ENCODE results near the gene TSC1.

Gene TSC1

GRCh38 chr9:132886334-132886725 lies 58.1 kb downstream of the TSC1 start:
- DNase-seq, result no peak

GRCh38 chr9:132885720-132886333 lies 58.6 kb downstream of the TSC1 start:
- DNase-seq, result no peak

DNA sequence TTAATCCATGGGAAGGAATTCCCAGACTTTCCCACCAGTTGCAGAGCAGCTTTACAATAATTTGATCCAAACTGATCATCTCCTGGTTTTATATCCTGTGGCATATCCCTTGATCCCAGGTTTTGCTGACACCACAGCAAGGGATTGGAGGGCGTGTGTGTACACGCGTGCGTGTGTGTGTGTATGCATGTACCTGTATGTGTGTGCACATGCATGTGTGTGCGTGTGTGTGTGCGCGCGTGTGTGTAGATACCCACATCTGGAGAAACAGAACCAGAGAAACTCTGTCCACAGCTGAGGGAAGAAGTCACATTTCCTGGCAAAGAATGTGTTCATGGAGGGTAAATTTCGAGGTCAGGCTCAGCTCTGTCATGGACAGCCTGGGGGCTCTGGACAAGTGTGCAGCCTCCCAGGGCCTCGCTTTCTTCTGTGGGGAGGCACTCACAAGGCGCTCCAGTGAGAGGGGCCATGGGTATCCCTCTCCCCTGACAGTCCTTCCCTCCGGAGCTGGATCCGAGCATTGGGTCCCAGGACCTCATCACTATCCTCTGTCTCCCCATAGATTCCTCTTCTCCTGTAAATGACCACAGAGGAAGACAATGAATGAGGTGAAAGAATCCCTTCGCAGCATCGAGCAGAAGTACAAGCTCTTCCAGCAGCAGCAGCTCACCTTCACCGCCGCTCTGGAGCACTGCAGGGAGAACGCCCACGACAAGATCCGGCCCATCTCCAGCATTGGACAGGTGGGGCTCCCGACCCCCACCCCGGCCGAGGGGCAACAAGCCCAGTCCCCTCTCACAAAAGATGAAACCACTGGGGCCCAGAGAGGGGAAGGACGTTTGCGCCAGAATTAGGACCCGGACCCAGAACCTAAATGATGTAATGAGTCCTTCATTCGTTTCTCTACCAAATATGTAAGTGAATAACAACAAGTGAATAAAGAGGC lies 60.8 kb downstream of the TSC1 start:
- no peak for DNase-seq

- DNase-seq, result no peak
Observed at GRCh38 chr9:132882616-132883015, 61.8 kb downstream of the TSC1 start.

- no peak for DNase-seq
Observed at GRCh38 chr9:132881826-132882225, 62.6 kb downstream of the TSC1 start.

DNA sequence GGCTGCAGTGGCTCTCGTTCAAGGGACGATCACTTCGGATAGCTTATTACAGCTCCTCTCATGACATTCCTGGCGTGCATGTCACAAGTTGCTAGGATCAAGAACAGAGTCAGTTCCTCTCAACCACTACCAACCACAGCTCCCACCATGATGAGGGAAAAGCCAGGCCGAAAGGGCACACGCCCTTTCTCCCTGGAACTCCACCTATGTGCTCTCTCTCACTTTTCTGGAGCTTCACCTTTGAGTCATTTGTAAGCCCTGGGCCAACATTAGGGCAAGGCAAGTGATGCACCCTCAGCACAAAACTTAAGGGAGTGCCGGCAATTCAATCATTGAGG lies 64.1 kb downstream of the TSC1 start:
- no peak for DNase-seq

DNA sequence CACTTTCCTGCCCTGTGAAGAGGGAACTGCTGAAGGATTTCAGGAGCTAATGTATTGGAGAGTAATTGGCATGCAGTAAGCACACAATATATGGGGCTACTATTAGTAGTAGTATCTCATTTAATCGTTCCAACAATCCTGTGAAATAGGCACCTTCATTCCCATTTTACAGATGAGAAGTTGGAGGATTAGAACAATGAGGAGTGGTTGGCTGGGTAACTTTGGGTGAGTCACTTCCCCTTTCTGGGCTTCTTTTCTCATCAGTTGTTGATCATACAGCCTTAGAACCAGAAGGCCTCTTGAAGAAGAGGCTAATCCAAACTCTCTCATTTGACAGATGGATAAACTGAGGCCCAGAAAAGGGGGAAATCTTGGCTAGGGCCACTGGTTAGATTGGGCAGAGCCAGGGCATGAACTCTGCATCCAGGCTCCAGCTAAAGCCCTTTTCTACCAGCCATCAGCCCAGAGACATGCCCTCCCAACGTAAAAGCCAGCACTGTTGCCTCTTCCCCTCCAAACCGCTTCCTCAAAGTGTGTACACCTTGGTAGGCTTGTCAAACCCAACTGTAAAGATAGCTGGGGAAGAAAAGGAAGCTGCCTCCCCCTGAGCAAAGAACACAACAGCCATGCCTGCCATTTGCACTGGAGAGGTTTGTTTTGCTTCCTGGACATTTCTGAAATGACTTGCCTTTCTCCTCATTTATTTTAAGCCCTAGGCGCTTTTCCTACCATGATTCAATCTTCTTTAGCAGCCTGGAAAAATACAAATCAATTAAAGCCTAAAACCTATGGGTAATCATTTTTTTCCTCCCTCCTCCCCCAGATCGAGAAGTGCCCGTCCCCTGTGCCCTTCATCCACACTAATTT lies 64.7 kb downstream of the TSC1 start:
- no peak for DNase-seq

DNA sequence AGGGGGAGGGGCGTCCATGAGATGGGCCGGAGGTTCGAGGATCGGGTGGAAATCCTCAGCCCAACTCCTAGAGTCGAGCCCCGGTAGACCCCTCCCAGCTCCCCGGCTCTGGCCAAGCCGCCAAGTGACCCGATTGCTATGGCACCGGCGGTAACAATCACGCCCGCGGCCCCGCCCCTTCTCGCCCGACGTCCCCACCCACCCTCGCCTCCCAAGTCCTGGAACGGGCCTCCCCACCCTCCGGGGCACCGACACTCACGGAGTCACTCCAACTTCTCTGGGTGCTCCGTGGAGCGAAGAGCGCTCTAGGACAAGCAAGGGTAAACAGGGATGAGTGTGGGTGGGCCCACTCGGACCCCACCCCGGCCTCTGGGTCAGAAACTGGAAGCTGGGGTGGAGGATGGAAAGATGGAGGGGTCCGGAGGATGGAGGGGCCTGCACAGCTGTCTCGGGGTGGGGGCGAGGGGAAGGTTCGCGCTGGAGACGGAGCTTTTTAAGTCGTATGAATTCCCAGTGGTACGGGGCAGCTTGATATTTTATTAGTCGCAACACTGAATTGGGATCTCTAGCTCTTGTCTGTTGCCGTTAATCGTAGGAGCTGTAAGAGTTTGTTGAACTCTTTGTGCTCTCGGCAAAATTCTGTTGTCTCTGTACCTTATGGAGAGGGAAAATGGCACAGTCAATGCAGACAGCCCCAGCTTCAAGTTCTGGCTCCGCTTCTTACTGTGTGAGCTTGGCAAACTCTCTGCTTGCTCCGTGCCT lies 65.5 kb downstream of the TSC1 start, which contains the start of gene SPACA9:
Gene SPACA9, plus strand, starts transcription at position 204 of the 762 bp plus-strand sequence. CDS start 5,050 bp downstream, outside the sequence.
- DNase-seq, result peak; percentile 28 to 40

- peak in 1 of 2 experiments; percentile 41 for DNase-seq
Observed at GRCh38 chr9:132877824-132878694, 66.4 kb downstream of the TSC1 start, which contains the start of gene AK8. Gene AK8, minus strand, starts transcription at chr9:132878284. Its CDS starts 29 bp downstream, at chr9:132878255.

DNA sequence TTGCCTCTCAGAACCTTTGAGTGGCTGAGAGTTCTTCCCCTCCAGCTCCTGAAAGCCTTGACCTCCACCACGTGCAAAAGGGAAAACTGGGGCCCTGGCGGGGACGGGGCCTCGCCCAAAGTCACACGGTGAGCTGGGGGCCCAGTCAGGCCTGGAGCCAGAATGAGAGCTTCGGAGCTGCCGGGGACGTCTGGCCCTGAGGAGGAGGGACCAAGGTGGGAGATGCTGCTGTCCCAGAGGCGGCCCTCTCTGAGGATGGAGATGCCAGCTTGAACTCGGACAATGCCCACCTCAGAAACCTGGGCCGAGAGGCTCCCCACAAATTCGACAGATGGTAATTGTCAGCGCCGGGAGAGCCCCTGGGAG lies 67.0 kb downstream of the TSC1 start:
- no peak for DNase-seq

GRCh38 chr9:132876849-132877248 lies 67.6 kb downstream of the TSC1 start:
- no peak for DNase-seq

- no peak for DNase-seq
Observed at GRCh38 chr9:132875159-132875558, 69.3 kb downstream of the TSC1 start.

GRCh38 chr9:132873403-132873802 lies 71.0 kb downstream of the TSC1 start:
- no peak for DNase-seq

GRCh38 chr9:132869266-132869665 lies 75.2 kb downstream of the TSC1 start:
- no peak for DNase-seq

DNA sequence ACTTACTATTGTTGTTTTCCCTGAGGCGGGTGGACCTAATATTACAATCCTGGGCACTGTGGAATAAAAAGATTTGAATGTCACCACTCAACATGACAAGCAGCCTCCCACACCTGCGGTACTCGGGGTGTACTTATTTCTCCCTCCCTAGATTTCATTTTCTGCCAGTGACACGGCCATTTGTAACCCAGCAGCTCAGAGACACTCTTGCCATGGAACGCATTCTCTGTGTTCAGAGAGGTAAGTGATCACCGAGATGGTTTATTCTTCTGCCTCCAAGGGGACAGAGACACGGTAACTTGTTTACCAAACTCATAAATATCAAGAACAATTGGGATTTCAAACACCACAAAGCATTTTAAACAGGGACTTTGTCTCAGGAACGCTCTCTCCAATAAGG lies 77.5 kb downstream of the TSC1 start:
- no peak for DNase-seq

- DNase-seq, result no peak
Observed at GRCh38 chr9:132864691-132865090, 79.7 kb downstream of the TSC1 start.

GRCh38 chr9:132864277-132864676 lies 80.1 kb downstream of the TSC1 start:
- no peak for DNase-seq

DNA sequence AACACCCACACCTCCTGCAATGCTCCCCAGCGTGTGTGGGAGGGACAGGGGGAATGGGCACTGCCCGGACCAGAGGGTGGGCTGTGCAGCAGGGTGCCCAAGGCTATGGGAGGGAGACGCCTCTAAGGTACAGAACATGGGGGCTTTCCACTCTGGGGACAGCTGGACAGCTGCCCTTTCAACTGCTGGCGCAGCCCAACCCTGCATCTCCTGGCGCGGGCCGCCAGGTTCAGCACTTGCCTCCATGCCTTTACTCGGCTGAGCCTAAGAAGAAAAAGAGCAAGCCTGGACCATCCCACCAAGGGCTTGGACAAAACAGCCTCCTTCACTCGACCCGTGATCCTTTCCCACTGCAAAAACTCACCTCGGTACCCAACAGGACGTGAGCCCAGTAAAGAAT lies 81.3 kb downstream of the TSC1 start:
- no peak for DNase-seq

- DNase-seq, result no peak
Observed at GRCh38 chr9:132862533-132862932, 81.9 kb downstream of the TSC1 start.

DNA sequence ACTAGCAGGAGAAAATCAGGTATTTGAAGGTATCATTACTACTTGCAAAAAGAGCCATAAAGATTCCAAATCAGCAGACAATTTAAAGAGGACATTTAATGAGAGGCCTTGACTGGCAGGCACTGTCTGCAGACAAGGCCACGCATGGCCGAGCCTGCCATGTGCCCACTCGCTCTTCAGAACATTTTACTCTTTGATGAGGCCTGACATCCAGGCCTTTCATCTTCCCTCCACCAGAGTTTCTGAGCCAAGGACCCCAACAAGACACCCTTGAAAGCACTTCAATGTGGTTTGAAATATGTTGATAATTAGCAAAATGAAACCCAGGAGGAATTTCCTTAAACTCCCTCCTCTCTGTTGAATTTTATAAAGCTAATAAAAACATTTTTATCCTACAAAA lies 82.8 kb downstream of the TSC1 start:
- DNase-seq, result no peak

- no peak for DNase-seq
Observed at GRCh38 chr9:132858751-132859150, 85.7 kb downstream of the TSC1 start.

Data from SHP77 (cell line).